Measurements from ENCODE around the gene ZNF559. TPM values are rescaled to one million over a fixed set of nuclear protein-coding genes. Genes with fewer than 3 reads are reported as not detected.

Gene ZNF559
- polyA plus RNA-seq, 2 of the 4 experiments (the other 2 are of a cell fraction) = 4.6 to 16.2 TPM

DNA sequence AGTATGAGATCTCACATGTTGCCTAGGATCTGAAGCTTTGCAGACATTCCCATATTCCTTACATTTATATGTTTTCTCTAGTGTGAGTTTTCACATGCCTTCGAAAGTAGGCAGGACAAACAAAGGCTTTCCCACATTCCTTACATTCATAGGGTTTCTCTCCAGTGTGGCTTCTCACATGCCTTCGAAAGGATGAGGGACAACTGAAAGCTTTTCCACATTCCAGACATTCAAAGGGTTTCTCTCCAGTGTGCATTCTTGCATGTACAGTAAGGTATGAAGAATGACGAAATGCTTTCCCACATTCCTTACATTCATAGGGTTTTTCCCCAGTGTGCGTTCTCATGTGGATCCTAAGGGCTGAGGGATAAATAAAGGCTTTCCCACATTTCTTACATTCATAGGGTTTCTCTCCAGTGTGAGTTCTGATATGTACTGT lies 28.5 kb upstream of the ZNF559 start:
- no peak overlapping the region for H3K27ac ChIP-seq
- FAIRE-seq (no peak), DNase-seq (ENCODE audit: low read depth in 1 of 2, low spot score in 1 of 2) (peak in 1 of 2 experiments; percentile 2), ATAC-seq (no peak)
- H3K9me3 ChIP-seq = peaks cover 61% of the 10 kb centered on the region
- ChIA-PET POLR2A (no interaction called here), CTCF (no interaction called here)
- WGBS (ENCODE audit: missing lambda C conversion rate) = 61% methylated on average over 4 of the region's 4 CpGs
- TF ChIP-seq, protein P1, sequence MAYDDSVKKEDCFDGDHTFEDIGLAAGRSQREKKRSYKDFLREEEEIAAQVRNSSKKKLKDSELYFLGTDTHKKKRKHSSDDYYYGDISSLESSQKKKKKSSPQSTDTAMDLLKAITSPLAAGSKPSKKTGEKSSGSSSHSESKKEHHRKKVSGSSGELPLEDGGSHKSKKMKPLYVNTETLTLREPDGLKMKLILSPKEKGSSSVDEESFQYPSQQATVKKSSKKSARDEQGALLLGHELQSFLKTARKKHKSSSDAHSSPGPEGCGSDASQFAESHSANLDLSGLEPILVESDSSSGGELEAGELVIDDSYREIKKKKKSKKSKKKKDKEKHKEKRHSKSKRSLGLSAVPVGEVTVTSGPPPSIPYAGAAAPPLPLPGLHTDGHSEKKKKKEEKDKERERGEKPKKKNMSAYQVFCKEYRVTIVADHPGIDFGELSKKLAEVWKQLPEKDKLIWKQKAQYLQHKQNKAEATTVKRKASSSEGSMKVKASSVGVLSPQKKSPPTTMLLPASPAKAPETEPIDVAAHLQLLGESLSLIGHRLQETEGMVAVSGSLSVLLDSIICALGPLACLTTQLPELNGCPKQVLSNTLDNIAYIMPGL (CRISPR knock-in tag; IDR thresholded peaks at IDR 0.05; ENCODE audit: borderline replicate concordance) = no peak
- no peak for TF ChIP-seq NR3C1 (IDR thresholded peaks at IDR 0.05)
- no peak for TF ChIP-seq HOXB5 (CRISPR knock-in tag; IDR thresholded peaks at IDR 0.05)
- no peak for TF ChIP-seq KDM5A (IDR thresholded peaks at IDR 0.05)
- no peak for TF ChIP-seq ESRRA (IDR thresholded peaks at IDR 0.05; ENCODE audit: borderline replicate concordance, low read length)
- TF ChIP-seq, protein P2, sequence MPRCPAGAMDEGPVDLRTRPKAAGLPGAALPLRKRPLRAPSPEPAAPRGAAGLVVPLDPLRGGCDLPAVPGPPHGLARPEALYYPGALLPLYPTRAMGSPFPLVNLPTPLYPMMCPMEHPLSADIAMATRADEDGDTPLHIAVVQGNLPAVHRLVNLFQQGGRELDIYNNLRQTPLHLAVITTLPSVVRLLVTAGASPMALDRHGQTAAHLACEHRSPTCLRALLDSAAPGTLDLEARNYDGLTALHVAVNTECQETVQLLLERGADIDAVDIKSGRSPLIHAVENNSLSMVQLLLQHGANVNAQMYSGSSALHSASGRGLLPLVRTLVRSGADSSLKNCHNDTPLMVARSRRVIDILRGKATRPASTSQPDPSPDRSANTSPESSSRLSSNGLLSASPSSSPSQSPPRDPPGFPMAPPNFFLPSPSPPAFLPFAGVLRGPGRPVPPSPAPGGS (IDR thresholded peaks at IDR 0.05) = no peak
- TF ChIP-seq NFE2L2 (conservative IDR thresholded peaks at IDR 0.05; ENCODE audit: low read length) = no peak
- no peak for TF ChIP-seq BHLHE40 (IDR thresholded peaks at IDR 0.05; ENCODE audit: low read depth, low read length)
- no peak overlapping the region for H3K4me3 ChIP-seq
- no peak overlapping the region for H3K4me2 ChIP-seq
- no peaks in the 10 kb centered on the region for H3K4me1 ChIP-seq

- no peak overlapping the region for H3K4me2 ChIP-seq
- H3K4me3 ChIP-seq = no peak overlapping the region
- DNase-seq (ENCODE audit: low read depth in 1 of 2, low spot score in 1 of 2) (no peak), FAIRE-seq (no peak), ATAC-seq (no peak)
- H3K4me1 ChIP-seq = no peaks in the 10 kb centered on the region
- peaks cover 65% of the 10 kb centered on the region for H3K9me3 ChIP-seq
- 92% methylated on average over 2 of the region's 2 CpGs for WGBS (ENCODE audit: missing lambda C conversion rate)
- POLR2A ChIA-PET = no interaction called here
- TF ChIP-seq CHD2 (IDR thresholded peaks at IDR 0.05; ENCODE audit: low read length, partially characterized antibody) (no peak), FOXS1 (CRISPR knock-in tag; IDR thresholded peaks at IDR 0.05) (no peak), MAZ (IDR thresholded peaks at IDR 0.05; ENCODE audit: borderline replicate concordance, low read depth, low read length) (no peak), TFCP2L1 (CRISPR knock-in tag; IDR thresholded peaks at IDR 0.05) (no peak), RAD21 (conservative IDR thresholded peaks at IDR 0.05 in 1 of 2, IDR thresholded peaks at IDR 0.05 in 1 of 2) (no peak), CTCF (IDR thresholded peaks at IDR 0.05) (no peak), SMC3 (IDR thresholded peaks at IDR 0.05) (no peak), NFE2L2 (conservative IDR thresholded peaks at IDR 0.05; ENCODE audit: low read length) (no peak), KDM5A (IDR thresholded peaks at IDR 0.05) (no peak), SREBF2 (IDR thresholded peaks at IDR 0.05) (no peak), MAFK (IDR thresholded peaks at IDR 0.05; ENCODE audit: partially characterized antibody) (no peak), HDAC2 (IDR thresholded peaks at IDR 0.05) (no peak)
- H3K27ac ChIP-seq = no peak overlapping the region
- CTCF ChIA-PET = no interaction called here
These were observed 27.6 kb upstream of the ZNF559 start for GRCh38 chr19:9296336-9296735.

DNA sequence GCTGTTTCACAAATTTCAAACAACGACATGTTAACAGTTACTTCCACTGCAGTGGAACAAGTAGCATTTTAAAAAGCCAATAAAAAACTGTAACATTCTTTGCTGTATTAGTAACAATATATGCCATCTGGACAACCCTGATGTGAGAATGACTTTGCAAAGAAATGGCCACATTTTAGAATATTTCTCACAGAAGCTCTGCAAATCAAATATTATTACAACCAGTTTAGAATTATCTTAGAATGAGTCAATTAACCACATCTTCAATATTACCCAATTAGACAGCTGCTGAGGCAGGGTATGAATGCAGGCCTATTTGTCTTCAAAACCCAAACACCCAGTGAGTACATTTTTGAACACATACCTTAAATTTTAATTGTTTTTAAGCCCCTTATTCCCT lies 17.5 kb upstream of the ZNF559 start:
- Histone ChIP-seq H3K4me1 (no peaks in the 10 kb centered on the region), H3K4me2 (no peak overlapping the region), H3K27ac (no peak overlapping the region), H3K9me3 (peaks cover 28% of the 10 kb centered on the region), H3K4me3 (no peak overlapping the region)
- TF ChIP-seq ZNF302 (CRISPR knock-in tag; IDR thresholded peaks at IDR 0.05) = no peak
- no peak for TF ChIP-seq FOXS1 (CRISPR knock-in tag; IDR thresholded peaks at IDR 0.05)
- no peak for TF ChIP-seq KDM1A (IDR thresholded peaks at IDR 0.05; ENCODE audit: low read depth)
- TF ChIP-seq, protein P3, sequence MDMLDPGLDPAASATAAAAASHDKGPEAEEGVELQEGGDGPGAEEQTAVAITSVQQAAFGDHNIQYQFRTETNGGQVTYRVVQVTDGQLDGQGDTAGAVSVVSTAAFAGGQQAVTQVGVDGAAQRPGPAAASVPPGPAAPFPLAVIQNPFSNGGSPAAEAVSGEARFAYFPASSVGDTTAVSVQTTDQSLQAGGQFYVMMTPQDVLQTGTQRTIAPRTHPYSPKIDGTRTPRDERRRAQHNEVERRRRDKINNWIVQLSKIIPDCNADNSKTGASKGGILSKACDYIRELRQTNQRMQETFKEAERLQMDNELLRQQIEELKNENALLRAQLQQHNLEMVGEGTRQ (IDR thresholded peaks at IDR 0.05) = no peak
- no peak for TF ChIP-seq NPAS2 (CRISPR knock-in tag; IDR thresholded peaks at IDR 0.05; ENCODE audit: borderline replicate concordance)
- ChIA-PET POLR2A (no interaction called here), CTCF (interaction anchor here (0.5 kb wide), 1 partner anchor 63 kb away, joined by 3 read pairs; no protein-coding TSS in a partner anchor)
- 92% methylated on average over 1 of the region's 1 CpG for WGBS (ENCODE audit: missing lambda C conversion rate)
- FAIRE-seq = no peak
- no peak for ATAC-seq
- no peak for DNase-seq (ENCODE audit: low read depth in 1 of 2, low spot score in 1 of 2)
